ENCODE data around the gene SCAI. TPM values are rescaled to one million over a fixed set of nuclear protein-coding genes. Genes with fewer than 3 reads are reported as not detected.
"Not testable (repeated sequence)": the region's sequence is repeated elsewhere in the genome, so short reads cannot be mapped to it uniquely, and the experiment has no call there.

SCAI gene
- total RNA-seq, 1 donor from 2014 or later = 2.6 TPM

DNA sequence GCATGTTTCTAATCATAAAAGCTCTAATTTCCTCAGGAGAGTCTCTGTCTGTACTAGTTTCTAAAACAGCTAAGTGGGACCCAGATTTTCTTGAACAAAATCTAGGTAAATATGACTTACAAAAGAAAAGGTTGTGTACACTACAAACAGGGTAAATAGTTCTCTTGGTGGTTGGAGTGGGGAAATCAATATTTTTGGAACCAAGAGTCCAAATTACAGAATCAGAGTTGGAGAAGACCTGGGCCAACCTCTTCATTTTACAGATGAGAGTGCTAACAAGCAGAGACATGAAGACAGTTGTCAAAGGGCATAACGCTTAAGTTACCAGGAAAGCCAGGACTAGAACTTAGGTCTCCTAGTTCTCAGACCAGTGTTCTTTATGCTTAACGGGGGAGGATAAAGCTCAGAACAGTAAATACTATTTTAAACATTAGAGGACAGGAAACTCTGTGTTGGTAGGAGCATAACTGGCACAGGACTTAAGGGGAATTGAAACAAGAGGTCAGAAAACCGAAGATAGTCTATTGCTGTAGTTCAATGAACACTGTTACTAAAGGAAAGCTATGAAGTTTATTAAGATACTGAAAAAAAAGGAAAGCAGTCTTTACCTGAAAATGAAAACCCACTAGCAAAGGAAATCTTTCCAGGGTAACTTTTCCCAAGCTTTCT is 193.1 kb downstream of the SCAI start:
- no peak for DNase-seq (ENCODE audit: low spot score)
- ATAC-seq = peak; percentile 82

- peak; percentile 45 for ATAC-seq
- peak; percentile 54 for DNase-seq (ENCODE audit: low spot score)
Observed at GRCh38 chr9:124949387-124949786, 193.9 kb downstream of the SCAI start.

DNA sequence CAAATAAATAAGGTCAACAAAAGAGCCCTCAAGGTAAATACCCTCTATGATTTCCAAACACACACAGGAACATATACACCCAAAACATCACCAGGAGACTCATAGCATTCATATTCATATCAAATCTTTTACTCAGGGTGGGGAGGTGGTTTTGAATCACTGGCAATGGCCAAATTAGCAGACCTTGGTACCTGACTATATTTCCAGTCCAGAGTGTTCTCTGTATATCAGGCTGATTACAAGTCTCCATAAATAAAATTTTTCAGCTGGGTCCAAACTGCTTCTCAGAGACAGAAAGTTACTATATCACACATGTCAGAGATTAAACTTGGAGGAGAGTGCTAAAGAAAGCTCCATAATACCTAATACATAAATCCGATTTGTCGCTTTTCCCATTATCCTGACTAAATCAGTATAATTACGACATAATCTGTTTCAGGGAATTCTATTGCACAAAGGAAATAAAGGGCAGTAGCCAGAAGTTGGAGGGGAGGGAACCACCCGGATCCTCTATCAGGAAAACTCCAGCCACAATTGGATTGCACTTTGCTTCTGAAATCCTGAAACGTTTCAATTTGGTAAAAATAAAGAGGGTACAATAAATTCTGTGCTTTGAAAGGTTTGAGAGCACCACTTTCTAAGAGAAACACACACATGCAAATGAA is 195.5 kb downstream of the SCAI start:
- DNase-seq (ENCODE audit: low spot score) (no peak), ATAC-seq (peak; percentile 61)

DNA sequence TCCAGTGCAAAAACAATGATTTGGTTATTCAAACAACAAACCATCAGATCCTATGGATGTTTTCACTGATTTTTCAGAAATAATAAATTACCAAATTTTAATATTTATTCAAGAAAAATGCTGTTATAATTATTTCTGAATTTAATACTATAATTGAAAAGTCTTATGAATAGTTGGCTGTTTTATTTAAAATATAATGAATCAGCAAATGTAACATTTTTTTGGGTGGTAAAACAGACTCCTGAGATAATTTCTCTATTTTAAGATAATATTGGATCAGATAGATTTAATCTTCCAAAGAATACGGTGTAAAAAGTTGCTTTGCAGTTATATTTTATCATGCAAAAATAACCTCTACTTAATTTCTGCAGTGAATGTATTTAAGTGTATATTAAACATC is 197.2 kb downstream of the SCAI start:
- DNase-seq (ENCODE audit: low spot score) = no peak
- no peak for ATAC-seq

- peak; percentile 74 for DNase-seq (ENCODE audit: low spot score)
- ATAC-seq = peak; percentile 51
Observed at GRCh38 chr9:124941679-124942561, 201.4 kb downstream of the SCAI start.

GRCh38 chr9:124940894-124941678 is 202.2 kb downstream of the SCAI start, which contains the start of gene GOLGA1:
Gene GOLGA1 (minus strand): TSS chr9:124941083. CDS start chr9:124938711, 2,372 bp downstream.
- DNase-seq (ENCODE audit: low spot score) (peak; percentile 98), ATAC-seq (peak; percentile 92)

- no peak for DNase-seq (ENCODE audit: low spot score)
- ATAC-seq = peak; percentile 63
Observed at GRCh38 chr9:124940521-124940893, 202.8 kb downstream of the SCAI start.

- DNase-seq (ENCODE audit: low spot score) (no peak), ATAC-seq (no peak)
Observed at GRCh38 chr9:124939944-124940343, 203.4 kb downstream of the SCAI start.

DNA sequence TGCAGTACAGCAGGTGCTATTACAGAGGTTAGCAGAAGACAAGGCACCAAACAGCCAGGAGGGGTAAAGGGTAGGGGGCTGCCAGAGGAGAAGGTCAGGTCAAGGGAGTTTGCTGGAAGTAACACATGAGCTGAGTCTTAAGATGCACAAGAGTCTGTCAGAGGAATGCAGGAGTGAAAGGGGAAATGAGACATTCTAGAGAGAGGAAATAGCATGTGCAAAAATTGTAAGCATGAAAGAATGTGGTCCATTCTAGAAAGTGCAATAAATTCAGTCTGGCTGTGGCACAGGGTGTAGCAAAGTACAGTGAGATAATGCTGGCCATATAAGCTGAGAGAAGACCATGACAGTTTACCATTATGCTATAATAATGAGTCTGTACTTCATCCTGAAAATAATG is 209.0 kb downstream of the SCAI start:
- DNase-seq (ENCODE audit: low spot score) (no peak), ATAC-seq (no peak)

- peak; percentile 30 for ATAC-seq
- DNase-seq (ENCODE audit: low spot score) = no peak
Observed at GRCh38 chr9:124932333-124932732, 211.0 kb downstream of the SCAI start.

DNA sequence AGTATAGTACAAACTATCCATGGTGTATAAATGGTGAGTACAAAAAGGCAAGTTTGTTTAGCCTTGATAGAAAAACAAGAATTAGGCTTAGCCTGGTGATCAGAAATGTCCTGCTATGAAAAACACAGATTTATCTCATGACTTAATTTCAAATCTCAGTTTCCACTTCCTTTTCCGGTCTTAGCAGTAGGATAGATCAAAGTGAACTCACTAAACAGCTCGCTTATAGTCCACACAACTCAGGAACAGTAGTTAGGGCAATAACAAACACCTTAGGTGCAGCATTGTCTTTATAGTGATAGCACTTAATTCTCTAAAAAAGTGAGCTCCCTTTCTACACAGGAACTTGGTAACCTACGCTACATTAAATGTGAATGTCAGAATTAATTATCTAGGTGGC is 213.9 kb downstream of the SCAI start:
- no peak for DNase-seq (ENCODE audit: low spot score)
- no peak for ATAC-seq

- DNase-seq (ENCODE audit: low spot score) = no peak
- no peak for ATAC-seq
Observed at GRCh38 chr9:124928116-124928515, 215.2 kb downstream of the SCAI start.

DNA sequence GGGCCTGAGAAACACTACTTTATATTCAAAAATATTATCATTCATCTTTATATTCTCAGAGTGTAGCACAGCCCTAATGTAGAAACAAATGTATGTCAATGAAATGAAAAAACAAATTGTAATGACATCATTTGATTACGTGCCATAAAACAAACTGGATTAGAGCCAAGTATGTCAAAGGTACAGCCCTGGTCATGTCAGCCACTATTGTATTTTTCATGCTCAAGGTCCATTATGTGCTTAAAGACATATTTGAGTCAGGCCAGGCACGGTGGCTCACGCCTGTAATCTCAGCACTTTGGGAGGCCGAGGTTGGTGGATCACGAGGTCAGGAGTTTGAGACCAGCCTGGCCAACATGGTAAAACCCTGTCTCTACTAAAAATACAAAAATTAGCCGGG is 222.9 kb downstream of the SCAI start:
- not testable (repeated sequence) for ATAC-seq; DNase-seq (ENCODE audit: low spot score)

GRCh38 chr9:124914753-124915405 is 228.4 kb downstream of the SCAI start:
- ATAC-seq = no peak
- no peak for DNase-seq (ENCODE audit: low spot score)

DNA sequence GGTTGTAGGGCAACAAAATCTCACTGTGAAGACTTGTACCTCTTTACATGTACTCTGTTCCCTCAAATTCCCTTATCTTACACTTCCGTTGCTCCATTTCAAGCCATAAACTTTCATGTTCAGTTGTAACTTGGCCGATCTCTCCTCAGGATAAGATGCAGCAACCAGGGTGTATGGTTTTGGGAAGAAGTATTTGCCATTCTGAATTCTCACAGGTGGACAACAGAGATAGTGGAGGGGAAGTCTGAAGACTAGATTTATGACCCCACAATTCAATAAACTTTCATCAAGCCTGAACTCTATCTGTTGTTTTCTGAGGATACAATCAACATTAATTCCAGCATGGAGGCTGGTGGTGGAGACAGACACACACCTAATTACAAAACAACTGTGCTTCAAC is 229.9 kb downstream of the SCAI start:
- ATAC-seq = no peak
- DNase-seq (ENCODE audit: low spot score) = no peak

GRCh38 chr9:124911766-124912165 is 231.6 kb downstream of the SCAI start:
- ATAC-seq (no peak), DNase-seq (ENCODE audit: low spot score) (no peak)

DNA sequence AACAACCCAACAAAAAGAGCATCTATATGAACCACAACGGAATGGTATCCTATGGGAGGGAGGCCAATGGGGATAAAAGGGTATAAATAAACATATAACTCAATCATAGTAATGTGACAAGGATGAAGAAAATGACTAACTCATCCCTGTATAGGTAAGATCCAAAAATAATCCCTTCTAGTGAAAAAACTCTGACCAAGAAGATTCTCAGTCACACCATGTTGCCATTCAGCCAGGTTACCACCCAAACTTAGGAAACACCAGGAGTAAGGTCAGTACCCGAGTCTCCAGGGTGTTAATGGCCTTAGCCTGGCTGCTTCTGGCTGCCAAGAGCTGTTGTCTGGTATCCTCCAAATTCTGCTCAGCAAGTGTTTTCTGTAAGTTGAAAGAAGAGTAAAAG is 235.2 kb downstream of the SCAI start:
- no peak for DNase-seq (ENCODE audit: low spot score)
- ATAC-seq = no peak

GRCh38 chr9:124906966-124907365 is 236.4 kb downstream of the SCAI start:
- ATAC-seq (no peak), DNase-seq (ENCODE audit: low spot score) (no peak)

- ATAC-seq (no peak), DNase-seq (ENCODE audit: low spot score) (no peak)
Observed at GRCh38 chr9:124899845-124900244, 243.5 kb downstream of the SCAI start.
